Measurements from ENCODE around the gene GRIK2. TPM values are rescaled to one million over a fixed set of nuclear protein-coding genes. Genes with fewer than 3 reads are reported as not detected.

The GRIK2 gene
- total RNA-seq, 1 experiment from 2014 or later = 0.70 TPM

GRCh38 chr6:101940391-101940790 lies 546.9 kb downstream of the GRIK2 start:
- Histone ChIP-seq H3K9ac (ENCODE audit: extremely low read depth, insufficient read length, low read length) (no peak overlapping the region), H2BK20ac (ENCODE audit: low read depth, low read length, poor library complexity, severe bottlenecking) (no peak overlapping the region), H2BK12ac (ENCODE audit: insufficient read length, low read depth, low read length) (no peak overlapping the region), H2AK5ac (ENCODE audit: insufficient read length, low read length) (no peak overlapping the region), H4K20me1 (ENCODE audit: control insufficient read depth, insufficient read depth, insufficient read length) (no peaks in the 10 kb centered on the region), H2BK15ac (ENCODE audit: low read depth, low read length) (no peak overlapping the region), H3K4me2 (ENCODE audit: insufficient read depth, insufficient read length, low read length) (no peak overlapping the region), H2BK120ac (ENCODE audit: low read depth, low read length, poor library complexity, severe bottlenecking) (no peak overlapping the region), H3K4ac (ENCODE audit: low read depth, low read length) (no peak overlapping the region), H3K79me2 (ENCODE audit: insufficient read depth, low read length) (no peaks in the 10 kb centered on the region), H3K23me2 (ENCODE audit: insufficient read length, low read depth, low read length, poor library complexity, severe bottlenecking) (no peaks in the 10 kb centered on the region), H4K8ac (replicated peaks; ENCODE audit: insufficient read length, low read depth, low read length) (no peak overlapping the region), H3K23ac (ENCODE audit: insufficient read length, low read depth, low read length) (no peak overlapping the region), H3T11ph (ENCODE audit: low read length) (no peak overlapping the region), H2BK5ac (ENCODE audit: insufficient read length, low read length) (no peak overlapping the region), H3K4me1 (ENCODE audit: insufficient read depth, low read length) (no peaks in the 10 kb centered on the region), H2AFZ (ENCODE audit: low read length) (no peak overlapping the region), H3K56ac (ENCODE audit: insufficient read length, low read depth, low read length) (no peak overlapping the region), H3K9me3 (ENCODE audit: control insufficient read depth, low read depth, low read length) (no peaks in the 10 kb centered on the region), H3K27ac (ENCODE audit: insufficient read length, low read depth, low read length) (no peak overlapping the region), H3K14ac (ENCODE audit: insufficient read depth, low read length) (no peak overlapping the region), H3K18ac (ENCODE audit: insufficient read length, low read depth, low read length) (no peak overlapping the region), H3K79me1 (ENCODE audit: insufficient read depth, low read depth, low read length, poor library complexity, severe bottlenecking) (no peaks in the 10 kb centered on the region), H4K91ac (ENCODE audit: insufficient read length, low read depth, low read length) (no peak overlapping the region), H4K5ac (ENCODE audit: insufficient read length, low read depth, low read length) (no peak overlapping the region), H3K27me3 (ENCODE audit: insufficient read depth, low read length) (no peaks in the 10 kb centered on the region)
- Mint-ChIP-seq H3K4me3 (no peak overlapping the region), H3K27ac (no peak overlapping the region), H3K4me1 (peaks cover 0 to 8% of the 10 kb centered on the region in 2 experiments; a peak in 1 of 4 replicates), H3K36me3 (ENCODE audit: insufficient read depth in 1 of 3, low read depth in 3 of 3) (peaks cover 11 to 21% (median 15%) of the 10 kb centered on the region in 3 experiments; a peak in 6 of 7 replicates), H3K27me3 (ENCODE audit: low read depth) (no peaks in the 10 kb centered on the region), H3K9me3 (peaks cover 6 to 22% of the 10 kb centered on the region in 2 experiments; a peak in 4 of 5 replicates)
- no peak for TF ChIP-seq CTCF (conservative IDR thresholded peaks at IDR 0.05)
- WGBS (ENCODE audit: extremely low coverage, insufficient read length, low lambda C conversion rate) = no CpG with 5 or more reads among the region's 2 CpGs
- DNase-seq = no peak

Measured in H9 (cell line).